Trophoblast cell (in vitro differentiated cells and primary cell): ENCODE measurements around the gene COL9A1.

ENCODE experiments used
- DNase-seq, 2 donors: peaks; one replicate each; pipeline ENCODE4 v3.0.0-alpha.2; 2016
- H2AFZ ChIP-seq: 2 replicates; pipeline ENCODE4 v1.6.1; 2013; ENCODE audit warnings: low read length, moderate library complexity, mild to moderate bottlenecking; ENCODE audit not compliant: insufficient read depth, poor library complexity
- H2AK5ac ChIP-seq: 2 replicates; pipeline ENCODE4 v1.6.1; 2013; ENCODE audit warnings: mild to moderate bottlenecking, low read length
- H2BK120ac ChIP-seq: 2 replicates; pipeline ENCODE4 v1.6.1; 2013; ENCODE audit warnings: low read length, mild to moderate bottlenecking, moderate library complexity; ENCODE audit not compliant: insufficient read depth, poor library complexity
- H2BK12ac ChIP-seq: 2 replicates; pipeline ENCODE4 v1.6.1; 2013; ENCODE audit warnings: mild to moderate bottlenecking, low read length, moderate library complexity
- H2BK5ac ChIP-seq: 2 replicates; pipeline ENCODE4 v1.6.1; 2013; ENCODE audit warnings: low read length, low read depth, moderate library complexity, mild to moderate bottlenecking; ENCODE audit not compliant: poor library complexity
- H3K14ac ChIP-seq: 2 replicates; pipeline ENCODE4 v1.6.1; 2013; ENCODE audit warnings: mild to moderate bottlenecking, low read length
- H3K18ac ChIP-seq: 2 replicates; pipeline ENCODE4 v1.6.1; 2013; ENCODE audit warnings: mild to moderate bottlenecking, low read length
- H3K23ac ChIP-seq: 2 replicates; pipeline ENCODE4 v1.6.1; 2013; ENCODE audit warnings: low read length
- H3K27ac ChIP-seq: 2 replicates; pipeline ENCODE4 v1.5.1; 2013; ENCODE audit warnings: low read depth, mild to moderate bottlenecking, inconsistent platforms, low read length, moderate library complexity
- H3K27me3 ChIP-seq: 2 replicates; pipeline ENCODE4 v1.6.1; 2013; ENCODE audit warnings: inconsistent platforms, mild to moderate bottlenecking, low read length, moderate library complexity; ENCODE audit not compliant: insufficient read depth
- H3K36me3 ChIP-seq, 2 experiments: 1 replicate in 1 of 2; 2 replicates in 1 of 2; pipeline ENCODE4 v1.6.1; 2013; ENCODE audit warnings: low read length in 2 of 2, mild to moderate bottlenecking in 2 of 2, moderate library complexity in 1 of 2; ENCODE audit not compliant: insufficient read depth in 2 of 2, control insufficient read depth in 1 of 2
- H3K4ac ChIP-seq: 2 replicates; pipeline ENCODE4 v1.6.1; 2013; ENCODE audit warnings: low read depth, mild to moderate bottlenecking, low read length, moderate library complexity
- H3K4me1 ChIP-seq, 2 experiments: 1 replicate in 1 of 2; 2 replicates in 1 of 2; pipeline ENCODE4 v1.6.1; 2013; ENCODE audit warnings: low read length in 2 of 2, mild to moderate bottlenecking in 2 of 2, moderate library complexity in 1 of 2; ENCODE audit not compliant: insufficient read depth in 2 of 2, control insufficient read depth in 1 of 2
- H3K4me2 ChIP-seq: 2 replicates; pipeline ENCODE4 v1.6.1; 2013; ENCODE audit warnings: inconsistent platforms, mild to moderate bottlenecking, low read length, moderate library complexity
- H3K4me3 ChIP-seq: 2 replicates; pipeline ENCODE4 v1.5.1; 2013; ENCODE audit warnings: mild to moderate bottlenecking, low read depth, low read length, inconsistent platforms
- H3K79me1 ChIP-seq: one replicate; pipeline ENCODE4 v1.6.1; 2013; ENCODE audit warnings: low read length
- H3K79me2 ChIP-seq: 2 replicates; pipeline ENCODE4 v1.6.1; 2013; ENCODE audit warnings: low read length, mild to moderate bottlenecking; ENCODE audit not compliant: control insufficient read depth, insufficient read depth, poor library complexity
- H3K9ac ChIP-seq: 2 replicates; pipeline ENCODE4 v1.6.1; 2013; ENCODE audit warnings: mild to moderate bottlenecking, low read length
- H3K9me3 ChIP-seq: 2 replicates; pipeline ENCODE4 v1.6.1; 2013; ENCODE audit warnings: low read depth, mild to moderate bottlenecking, control low read depth, inconsistent platforms, low read length; ENCODE audit not compliant: insufficient read depth
- H4K12ac ChIP-seq: 2 replicates; pipeline ENCODE4 v1.6.1; 2013; ENCODE audit warnings: low read depth, mild to moderate bottlenecking, low read length, moderate library complexity
- H4K8ac ChIP-seq: 2 replicates; pipeline ENCODE4 v1.6.1; 2013; ENCODE audit warnings: low read depth, mild to moderate bottlenecking, low read length, moderate library complexity
- H4K91ac ChIP-seq: one replicate; pipeline ENCODE4 v1.6.1; 2013; ENCODE audit warnings: low read depth, mild to moderate bottlenecking, low read length, moderate library complexity
- WGBS: extraction: QIAGEN DNeasy Blood & Tissue Kit; methylation state at CpG from one replicate; pipeline ENCODE4 v1.1.7; 2013; ENCODE audit warnings: missing lambda C conversion rate; ENCODE audit not compliant: insufficient read length, insufficient coverage; ENCODE audit errors: extremely low coverage; 5-methylcytosine and 5-hydroxymethylcytosine counted together

COL9A1 gene

DNA sequence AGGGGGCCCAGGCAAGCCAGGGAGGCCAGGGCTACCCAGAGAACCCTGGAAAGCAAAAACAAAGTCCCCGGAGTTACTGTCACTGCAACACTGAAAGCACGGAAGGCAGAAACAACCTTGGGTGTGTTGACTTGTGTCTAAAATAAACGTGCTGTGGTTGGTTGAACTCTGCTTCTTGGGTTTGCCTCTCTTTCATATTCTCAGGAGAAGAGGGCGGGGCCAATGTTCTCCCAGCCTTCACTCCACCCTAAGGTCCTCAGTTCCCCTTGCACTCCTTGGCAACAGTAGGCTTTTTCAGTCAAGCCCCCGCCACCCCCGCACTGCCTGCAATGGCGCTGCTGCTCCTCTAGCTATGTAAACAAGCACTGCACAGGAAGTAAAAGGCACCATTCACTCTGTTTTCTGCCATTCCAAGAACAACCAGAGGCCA, 60.9 kb downstream of the COL9A1 start:
- H4K12ac ChIP-seq, result no peak overlapping the region
- no peak overlapping the region for H3K4me2 ChIP-seq
- H3K79me2 ChIP-seq, result no peaks in the 10 kb centered on the region
- H3K4ac ChIP-seq, result no peak overlapping the region
- no peak overlapping the region for H4K91ac ChIP-seq
- H2BK5ac ChIP-seq, result no peak overlapping the region
- no peak overlapping the region for H3K14ac ChIP-seq
- no peak overlapping the region for H2AFZ ChIP-seq
- no peak overlapping the region for H3K18ac ChIP-seq
- no peak overlapping the region for H2AK5ac ChIP-seq
- H3K36me3 ChIP-seq, result no peaks in the 10 kb centered on the region
- no peak overlapping the region for H3K27ac ChIP-seq
- no peak for DNase-seq
- no CpG with 5 or more reads among the region's 7 CpGs for WGBS
- H3K79me1 ChIP-seq, result no peaks in the 10 kb centered on the region
- H3K27me3 ChIP-seq, result no peaks in the 10 kb centered on the region
- no peak overlapping the region for H2BK12ac ChIP-seq
- H3K9me3 ChIP-seq, result no peaks in the 10 kb centered on the region
- no peak overlapping the region for H4K8ac ChIP-seq
- H3K4me3 ChIP-seq, result no peak overlapping the region
- H3K9ac ChIP-seq, result no peak overlapping the region
- no peak overlapping the region for H3K23ac ChIP-seq
- H3K4me1 ChIP-seq, result no peaks in the 10 kb centered on the region
- no peak overlapping the region for H2BK120ac ChIP-seq

DNA sequence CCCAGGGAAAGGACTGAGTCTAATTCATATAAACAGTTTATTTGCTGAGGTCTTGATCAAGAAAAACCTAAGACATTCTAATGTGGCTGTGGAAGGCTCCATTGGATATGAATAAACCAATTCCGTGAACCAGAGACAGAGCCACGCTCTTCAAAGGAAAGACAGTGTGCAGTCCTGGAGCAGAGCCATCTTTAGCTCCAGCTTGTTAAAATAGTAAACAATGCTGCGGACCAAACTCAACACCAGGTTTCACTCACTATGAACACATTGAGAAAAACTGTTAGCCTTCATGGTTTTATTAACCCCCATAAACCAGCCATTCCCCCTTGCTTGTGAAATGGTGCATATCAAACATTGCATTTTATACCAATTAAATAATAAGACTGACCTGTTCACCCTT, 61.9 kb downstream of the COL9A1 start:
- WGBS, result no CpG with 5 or more reads among the region's 3 CpGs
- Histone ChIP-seq H3K79me1 (no peaks in the 10 kb centered on the region), H4K12ac (no peak overlapping the region), H2AK5ac (no peak overlapping the region), H3K27ac (no peak overlapping the region), H3K4me2 (no peak overlapping the region), H3K36me3 (no peaks in the 10 kb centered on the region), H3K79me2 (no peaks in the 10 kb centered on the region), H2BK12ac (no peak overlapping the region), H3K4me3 (no peak overlapping the region), H3K9me3 (no peaks in the 10 kb centered on the region), H2BK5ac (no peak overlapping the region), H3K4ac (no peak overlapping the region), H2BK120ac (no peak overlapping the region), H3K14ac (no peak overlapping the region), H3K18ac (no peak overlapping the region), H4K91ac (no peak overlapping the region), H3K4me1 (no peaks in the 10 kb centered on the region), H2AFZ (no peak overlapping the region), H3K23ac (no peak overlapping the region), H4K8ac (no peak overlapping the region), H3K27me3 (no peaks in the 10 kb centered on the region), H3K9ac (no peak overlapping the region)
- DNase-seq, result no peak

DNA sequence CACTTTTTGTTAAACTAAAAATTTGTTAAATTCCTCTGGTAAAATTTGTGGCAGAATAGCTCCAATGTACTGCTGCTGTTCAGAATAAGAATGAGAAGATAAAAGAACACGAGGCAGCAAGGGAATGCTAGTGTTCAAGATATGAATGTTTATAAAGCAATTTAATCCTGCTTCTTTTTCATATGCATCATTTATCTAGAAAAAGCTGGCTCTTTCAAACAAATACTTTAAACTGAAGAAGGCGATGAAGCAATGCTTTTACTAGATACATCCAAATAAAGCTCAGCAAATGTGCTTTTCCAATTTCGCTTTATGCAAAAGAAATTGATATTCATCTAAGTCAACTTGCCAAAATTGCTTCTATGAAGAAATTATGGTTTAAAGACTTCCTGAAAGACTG, 66.5 kb downstream of the COL9A1 start:
- no peak overlapping the region for H3K9ac ChIP-seq
- H3K79me1 ChIP-seq, result no peaks in the 10 kb centered on the region
- no peak overlapping the region for H4K91ac ChIP-seq
- no peak overlapping the region for H3K14ac ChIP-seq
- no peak overlapping the region for H3K18ac ChIP-seq
- no peak overlapping the region for H3K23ac ChIP-seq
- no peak overlapping the region for H2BK12ac ChIP-seq
- H2BK120ac ChIP-seq, result no peak overlapping the region
- no peaks in the 10 kb centered on the region for H3K9me3 ChIP-seq
- H2AK5ac ChIP-seq, result no peak overlapping the region
- H2BK5ac ChIP-seq, result no peak overlapping the region
- DNase-seq, result no peak
- H3K4ac ChIP-seq, result no peak overlapping the region
- no peaks in the 10 kb centered on the region for H3K36me3 ChIP-seq
- no peaks in the 10 kb centered on the region for H3K4me1 ChIP-seq
- no peak overlapping the region for H4K12ac ChIP-seq
- no peak overlapping the region for H4K8ac ChIP-seq
- H3K4me3 ChIP-seq, result no peak overlapping the region
- no peaks in the 10 kb centered on the region for H3K79me2 ChIP-seq
- H3K4me2 ChIP-seq, result no peak overlapping the region
- no CpG with 5 or more reads among the region's 3 CpGs for WGBS
- no peaks in the 10 kb centered on the region for H3K27me3 ChIP-seq
- H2AFZ ChIP-seq, result no peak overlapping the region
- H3K27ac ChIP-seq, result no peak overlapping the region

DNA sequence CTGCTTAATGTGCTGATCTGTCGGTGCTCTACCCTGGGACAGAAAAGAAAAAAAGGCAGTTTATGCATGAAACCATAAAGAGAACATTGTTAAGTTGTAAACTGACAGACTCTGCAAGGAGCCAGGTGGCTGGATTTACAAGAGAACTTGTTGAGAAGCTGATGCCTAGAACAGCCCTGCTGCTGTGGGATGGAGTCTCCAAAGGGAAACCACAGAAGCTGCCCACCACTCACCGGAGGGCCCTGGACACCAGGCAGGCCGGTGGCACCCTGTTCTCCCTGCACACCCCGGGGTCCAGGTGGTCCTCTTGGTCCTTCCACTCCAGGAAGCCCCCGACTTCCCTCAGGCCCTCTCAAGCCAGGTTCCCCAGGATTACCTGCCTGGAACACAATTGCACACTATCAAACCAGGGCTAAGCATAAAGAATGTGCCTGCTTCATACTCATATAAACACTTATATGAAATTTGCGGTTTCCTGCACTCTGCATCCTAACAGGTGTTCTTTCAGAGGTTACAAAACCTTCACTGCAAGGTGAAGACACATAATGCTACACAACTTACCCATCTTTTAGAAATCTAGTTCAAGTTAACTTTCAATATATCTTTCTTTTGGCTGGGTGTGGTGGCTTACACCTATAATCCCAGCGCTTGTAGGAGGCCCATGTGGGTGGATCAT, 68.2 kb downstream of the COL9A1 start:
- no peaks in the 10 kb centered on the region for H3K79me1 ChIP-seq
- no peaks in the 10 kb centered on the region for H3K4me1 ChIP-seq
- no peak overlapping the region for H2AK5ac ChIP-seq
- no peak overlapping the region for H3K14ac ChIP-seq
- no peak overlapping the region for H3K23ac ChIP-seq
- H4K91ac ChIP-seq, result no peak overlapping the region
- H2AFZ ChIP-seq, result no peak overlapping the region
- no peak overlapping the region for H3K9ac ChIP-seq
- no peaks in the 10 kb centered on the region for H3K27me3 ChIP-seq
- no peak overlapping the region for H3K4ac ChIP-seq
- no peak overlapping the region for H3K4me2 ChIP-seq
- H2BK5ac ChIP-seq, result no peak overlapping the region
- H3K9me3 ChIP-seq, result no peaks in the 10 kb centered on the region
- DNase-seq, result no peak
- no peak overlapping the region for H3K27ac ChIP-seq
- no peak overlapping the region for H2BK120ac ChIP-seq
- H4K12ac ChIP-seq, result no peak overlapping the region
- no peak overlapping the region for H4K8ac ChIP-seq
- no peak overlapping the region for H2BK12ac ChIP-seq
- WGBS, result no CpG with 5 or more reads among the region's 7 CpGs
- H3K4me3 ChIP-seq, result no peak overlapping the region
- H3K79me2 ChIP-seq, result no peaks in the 10 kb centered on the region
- no peak overlapping the region for H3K18ac ChIP-seq
- H3K36me3 ChIP-seq, result no peaks in the 10 kb centered on the region
